ENCODE measurements around the gene OR1J2. TPM values are rescaled to one million over a fixed set of nuclear protein-coding genes. Genes with fewer than 3 reads are reported as not detected.

Gene OR1J2
- total RNA-seq, 1 experiment from 2014 or later = not detected

DNA sequence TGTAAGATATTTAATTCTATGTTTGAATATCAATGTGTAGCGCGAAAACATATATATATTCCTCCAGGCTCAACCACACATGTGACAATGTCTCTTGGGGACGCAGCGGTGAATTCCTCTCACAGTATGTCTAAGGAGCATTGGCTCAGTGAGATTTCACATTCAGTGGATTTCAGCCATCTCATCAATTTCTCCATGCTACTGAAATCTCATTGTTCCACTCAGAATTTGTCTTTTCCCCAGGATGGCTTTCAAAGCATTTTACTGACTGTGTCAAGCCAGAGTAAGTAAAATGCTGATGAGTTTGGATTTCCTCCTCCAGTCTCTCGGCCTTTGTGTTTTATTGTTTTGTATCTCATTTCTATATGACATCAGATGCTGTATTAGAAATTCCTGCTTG, 31.5 kb upstream of the OR1J2 start:
- Mint-ChIP-seq H3K27me3 (ENCODE audit: low read depth) (peaks cover 23% of the 10 kb centered on the region), H3K4me1 (no peaks in the 10 kb centered on the region), H3K27ac (no peak overlapping the region), H3K4me3 (no peak overlapping the region), H3K9me3 (peaks cover 82% of the 10 kb centered on the region), H3K36me3 (peaks cover 25% of the 10 kb centered on the region)
- CTCF ChIA-PET = no interaction called here
- DNase-seq (ENCODE audit: low spot score) (no peak), ATAC-seq (no peak)
- POLR2A ChIA-PET = no interaction called here
- TF ChIP-seq, protein P1, sequence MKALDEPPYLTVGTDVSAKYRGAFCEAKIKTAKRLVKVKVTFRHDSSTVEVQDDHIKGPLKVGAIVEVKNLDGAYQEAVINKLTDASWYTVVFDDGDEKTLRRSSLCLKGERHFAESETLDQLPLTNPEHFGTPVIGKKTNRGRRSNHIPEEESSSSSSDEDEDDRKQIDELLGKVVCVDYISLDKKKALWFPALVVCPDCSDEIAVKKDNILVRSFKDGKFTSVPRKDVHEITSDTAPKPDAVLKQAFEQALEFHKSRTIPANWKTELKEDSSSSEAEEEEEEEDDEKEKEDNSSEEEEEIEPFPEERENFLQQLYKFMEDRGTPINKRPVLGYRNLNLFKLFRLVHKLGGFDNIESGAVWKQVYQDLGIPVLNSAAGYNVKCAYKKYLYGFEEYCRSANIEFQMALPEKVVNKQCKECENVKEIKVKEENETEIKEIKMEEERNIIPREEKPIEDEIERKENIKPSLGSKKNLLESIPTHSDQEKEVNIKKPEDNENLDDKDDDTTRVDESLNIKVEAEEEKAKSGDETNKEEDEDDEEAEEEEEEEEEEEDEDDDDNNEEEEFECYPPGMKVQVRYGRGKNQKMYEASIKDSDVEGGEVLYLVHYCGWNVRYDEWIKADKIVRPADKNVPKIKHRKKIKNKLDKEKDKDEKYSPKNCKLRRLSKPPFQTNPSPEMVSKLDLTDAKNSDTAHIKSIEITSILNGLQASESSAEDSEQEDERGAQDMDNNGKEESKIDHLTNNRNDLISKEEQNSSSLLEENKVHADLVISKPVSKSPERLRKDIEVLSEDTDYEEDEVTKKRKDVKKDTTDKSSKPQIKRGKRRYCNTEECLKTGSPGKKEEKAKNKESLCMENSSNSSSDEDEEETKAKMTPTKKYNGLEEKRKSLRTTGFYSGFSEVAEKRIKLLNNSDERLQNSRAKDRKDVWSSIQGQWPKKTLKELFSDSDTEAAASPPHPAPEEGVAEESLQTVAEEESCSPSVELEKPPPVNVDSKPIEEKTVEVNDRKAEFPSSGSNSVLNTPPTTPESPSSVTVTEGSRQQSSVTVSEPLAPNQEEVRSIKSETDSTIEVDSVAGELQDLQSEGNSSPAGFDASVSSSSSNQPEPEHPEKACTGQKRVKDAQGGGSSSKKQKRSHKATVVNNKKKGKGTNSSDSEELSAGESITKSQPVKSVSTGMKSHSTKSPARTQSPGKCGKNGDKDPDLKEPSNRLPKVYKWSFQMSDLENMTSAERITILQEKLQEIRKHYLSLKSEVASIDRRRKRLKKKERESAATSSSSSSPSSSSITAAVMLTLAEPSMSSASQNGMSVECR (CRISPR knock-in tag; IDR thresholded peaks at IDR 0.05; ENCODE audit: borderline replicate concordance) = no peak
- TF ChIP-seq GTF2I (CRISPR knock-in tag; conservative IDR thresholded peaks at IDR 0.05) = no peak
- TF ChIP-seq, protein P2, sequence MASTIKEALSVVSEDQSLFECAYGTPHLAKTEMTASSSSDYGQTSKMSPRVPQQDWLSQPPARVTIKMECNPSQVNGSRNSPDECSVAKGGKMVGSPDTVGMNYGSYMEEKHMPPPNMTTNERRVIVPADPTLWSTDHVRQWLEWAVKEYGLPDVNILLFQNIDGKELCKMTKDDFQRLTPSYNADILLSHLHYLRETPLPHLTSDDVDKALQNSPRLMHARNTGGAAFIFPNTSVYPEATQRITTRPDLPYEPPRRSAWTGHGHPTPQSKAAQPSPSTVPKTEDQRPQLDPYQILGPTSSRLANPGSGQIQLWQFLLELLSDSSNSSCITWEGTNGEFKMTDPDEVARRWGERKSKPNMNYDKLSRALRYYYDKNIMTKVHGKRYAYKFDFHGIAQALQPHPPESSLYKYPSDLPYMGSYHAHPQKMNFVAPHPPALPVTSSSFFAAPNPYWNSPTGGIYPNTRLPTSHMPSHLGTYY (CRISPR knock-in tag; IDR thresholded peaks at IDR 0.05) = no peak
- TF ChIP-seq AFF4 (CRISPR knock-in tag; IDR thresholded peaks at IDR 0.05; ENCODE audit: borderline replicate concordance) = no peak
- TF ChIP-seq NR2C2 (CRISPR knock-in tag; IDR thresholded peaks at IDR 0.05) = no peak
- TF ChIP-seq HMGA2 (CRISPR knock-in tag; IDR thresholded peaks at IDR 0.05) = no peak
- TF ChIP-seq, protein P3, sequence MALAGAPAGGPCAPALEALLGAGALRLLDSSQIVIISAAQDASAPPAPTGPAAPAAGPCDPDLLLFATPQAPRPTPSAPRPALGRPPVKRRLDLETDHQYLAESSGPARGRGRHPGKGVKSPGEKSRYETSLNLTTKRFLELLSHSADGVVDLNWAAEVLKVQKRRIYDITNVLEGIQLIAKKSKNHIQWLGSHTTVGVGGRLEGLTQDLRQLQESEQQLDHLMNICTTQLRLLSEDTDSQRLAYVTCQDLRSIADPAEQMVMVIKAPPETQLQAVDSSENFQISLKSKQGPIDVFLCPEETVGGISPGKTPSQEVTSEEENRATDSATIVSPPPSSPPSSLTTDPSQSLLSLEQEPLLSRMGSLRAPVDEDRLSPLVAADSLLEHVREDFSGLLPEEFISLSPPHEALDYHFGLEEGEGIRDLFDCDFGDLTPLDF (CRISPR knock-in tag; IDR thresholded peaks at IDR 0.05) = no peak
- TF ChIP-seq SP1 (CRISPR knock-in tag; conservative IDR thresholded peaks at IDR 0.05) = no peak
- no peak for TF ChIP-seq ATF1 (CRISPR knock-in tag; IDR thresholded peaks at IDR 0.05)
- no peak for TF ChIP-seq FOXJ3 (CRISPR knock-in tag; IDR thresholded peaks at IDR 0.05; ENCODE audit: borderline replicate concordance)
- TF ChIP-seq, protein P4, sequence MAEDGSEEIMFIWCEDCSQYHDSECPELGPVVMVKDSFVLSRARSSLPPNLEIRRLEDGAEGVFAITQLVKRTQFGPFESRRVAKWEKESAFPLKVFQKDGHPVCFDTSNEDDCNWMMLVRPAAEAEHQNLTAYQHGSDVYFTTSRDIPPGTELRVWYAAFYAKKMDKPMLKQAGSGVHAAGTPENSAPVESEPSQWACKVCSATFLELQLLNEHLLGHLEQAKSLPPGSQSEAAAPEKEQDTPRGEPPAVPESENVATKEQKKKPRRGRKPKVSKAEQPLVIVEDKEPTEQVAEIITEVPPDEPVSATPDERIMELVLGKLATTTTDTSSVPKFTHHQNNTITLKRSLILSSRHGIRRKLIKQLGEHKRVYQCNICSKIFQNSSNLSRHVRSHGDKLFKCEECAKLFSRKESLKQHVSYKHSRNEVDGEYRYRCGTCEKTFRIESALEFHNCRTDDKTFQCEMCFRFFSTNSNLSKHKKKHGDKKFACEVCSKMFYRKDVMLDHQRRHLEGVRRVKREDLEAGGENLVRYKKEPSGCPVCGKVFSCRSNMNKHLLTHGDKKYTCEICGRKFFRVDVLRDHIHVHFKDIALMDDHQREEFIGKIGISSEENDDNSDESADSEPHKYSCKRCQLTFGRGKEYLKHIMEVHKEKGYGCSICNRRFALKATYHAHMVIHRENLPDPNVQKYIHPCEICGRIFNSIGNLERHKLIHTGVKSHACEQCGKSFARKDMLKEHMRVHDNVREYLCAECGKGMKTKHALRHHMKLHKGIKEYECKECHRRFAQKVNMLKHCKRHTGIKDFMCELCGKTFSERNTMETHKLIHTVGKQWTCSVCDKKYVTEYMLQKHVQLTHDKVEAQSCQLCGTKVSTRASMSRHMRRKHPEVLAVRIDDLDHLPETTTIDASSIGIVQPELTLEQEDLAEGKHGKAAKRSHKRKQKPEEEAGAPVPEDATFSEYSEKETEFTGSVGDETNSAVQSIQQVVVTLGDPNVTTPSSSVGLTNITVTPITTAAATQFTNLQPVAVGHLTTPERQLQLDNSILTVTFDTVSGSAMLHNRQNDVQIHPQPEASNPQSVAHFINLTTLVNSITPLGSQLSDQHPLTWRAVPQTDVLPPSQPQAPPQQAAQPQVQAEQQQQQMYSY (CRISPR knock-in tag; IDR thresholded peaks at IDR 0.05) = no peak
- no peak for TF ChIP-seq GRHL2 (CRISPR knock-in tag; IDR thresholded peaks at IDR 0.05; ENCODE audit: insufficient replicate concordance, severe bottlenecking)
- TF ChIP-seq TEAD1 (CRISPR knock-in tag; IDR thresholded peaks at IDR 0.05) = no peak

Measured in WTC11 (cell line).